Panc1 (cell line): ENCODE measurements around the gene MYH14. TPM values are rescaled to one million over a fixed set of nuclear protein-coding genes. Genes with fewer than 3 reads are reported as not detected.

ENCODE experiments used
- ATAC-seq: fragments of 200-7000 bp; cut with Tn5 transposase; 2 replicates; pipeline ENCODE4 v1.9.1; 2020; ENCODE audit warnings: mild to moderate bottlenecking, moderate library complexity
- BruUV-seq: library from RNA; stranded (reverse); fragments of 400-500 nt; replicated peaks from 2 replicates; lab custom pipeline; 2021; lab: Mats Ljungman, UMichigan
- CTCF ChIA-PET: fragments of 300-600 bp; sonication (Branson Sonifier 250); formaldehyde crosslinking; loops from one replicate; lab custom pipeline; 2022; ENCODE audit warnings: antibody characterized with exemption; lab: Charles Lee
- POLR2A ChIA-PET: fragments of 300-600 bp; sonication (Branson Sonifier 250); formaldehyde crosslinking; loops from one replicate; lab custom pipeline; 2022; ENCODE audit warnings: antibody characterized with exemption; lab: Charles Lee
- DNase-seq: peaks from one replicate; pipeline ENCODE4 v3.0.0-alpha.2; 2010; ENCODE audit warnings: low read depth, low spot score
- H3K27ac ChIP-seq: 2 replicates; pipeline ENCODE4 v1.5.1; 2011; ENCODE audit warnings: mild to moderate bottlenecking, low read length, inconsistent platforms
- H3K27me3 ChIP-seq: fragments of 200-500 bp; sonication (Bioruptor generic); 2 replicates; pipeline ENCODE4 v1.6.0; 2014; ENCODE audit warnings: low read length, inconsistent platforms; ENCODE audit not compliant: control insufficient read depth, insufficient read depth
- H3K36me3 ChIP-seq: fragments of 200-500 bp; sonication (Bioruptor generic); 2 replicates; pipeline ENCODE4 v1.5.1; 2014; ENCODE audit warnings: inconsistent platforms, mild to moderate bottlenecking, low read length, moderate library complexity; ENCODE audit not compliant: control insufficient read depth, insufficient read depth
- H3K4me1 ChIP-seq: 2 replicates; pipeline ENCODE4 v1.5.1; 2011; ENCODE audit warnings: inconsistent platforms, mild to moderate bottlenecking, low read length, moderate library complexity; ENCODE audit not compliant: control insufficient read depth, insufficient read depth
- H3K4me3 ChIP-seq, 2 experiments: 2 replicates each; pipeline ENCODE4 v1.5.1; 2011 to 2012; ENCODE audit warnings: low read depth in 2 of 2, low read length in 2 of 2, mild to moderate bottlenecking in 2 of 2, inconsistent platforms in 1 of 2, moderate library complexity in 1 of 2
- H3K9me3 ChIP-seq: fragments of 200-500 bp; sonication (Bioruptor generic); 2 replicates; pipeline ENCODE4 v1.5.1; 2014; ENCODE audit warnings: low read depth, mild to moderate bottlenecking, inconsistent platforms, low read length, moderate library complexity; ENCODE audit not compliant: control insufficient read depth, insufficient read depth
- CTCF ChIP-seq: fragments of 450-650 bp; IDR thresholded peaks from 2 replicates; pipeline ENCODE4 v1.5.1; 2017; ENCODE audit warnings: mild to moderate bottlenecking
- POLR2AphosphoS5 ChIP-seq: IDR thresholded peaks from 2 replicates; pipeline ENCODE4 v1.6.1; 2012; ENCODE audit warnings: mild to moderate bottlenecking, low read depth, low read length, moderate library complexity
- REST ChIP-seq, 2 experiments: IDR thresholded peaks; 2 replicates each; pipeline ENCODE4 v1.6.1; 2011 to 2012; ENCODE audit warnings: low read depth in 2 of 2, control low read depth in 1 of 2, low read length in 1 of 2, mild to moderate bottlenecking in 1 of 2, moderate library complexity in 1 of 2; ENCODE audit not compliant: insufficient read depth in 1 of 2
- SIN3A ChIP-seq: IDR thresholded peaks from 2 replicates; pipeline ENCODE4 v1.6.1; 2012; ENCODE audit warnings: low read depth, mild to moderate bottlenecking, low read length, moderate library complexity, borderline replicate concordance; ENCODE audit not compliant: insufficient read depth
- TCF7L2 ChIP-seq: IDR thresholded peaks from 2 replicates; pipeline ENCODE4 v1.6.1; 2011; ENCODE audit warnings: mild to moderate bottlenecking, low read depth, low read length, inconsistent platforms
- in situ Hi-C: cut with HindIII; loops from 2 replicates; pipeline ENCODE4 v1.10.0; 2016; ENCODE audit warnings: low sequenced_read_pairs, low pct_unique_long_range_greater_than_20kb
- intact Hi-C: fragments of 100-400 bp; cut with micrococcal nuclease; formaldehyde crosslinking; loops from one replicate; pipeline ENCODE4 v1.10.0; 2022; ENCODE audit not compliant: unreplicated experiment
- total RNA-seq: library from RNA; stranded (reverse); gene quantifications from one replicate; pipeline ENCODE4 v1.2.1, GENCODE V29; 2021; ENCODE audit not compliant: unreplicated experiment

MYH14 gene
- total RNA-seq, 1 experiment from 2014 or later, result 23.8 TPM

GRCh38 chr19:50178859-50179537 lies 24.4 kb upstream of the MYH14 start:
- H3K4me1 ChIP-seq, result no peaks in the 10 kb centered on the region
- H3K27ac ChIP-seq, result no peak overlapping the region
- CTCF ChIA-PET, result no interaction called here
- no peaks in the 10 kb centered on the region for H3K27me3 ChIP-seq
- in situ Hi-C loops (no loop called here), intact Hi-C loops (no loop called here)
- H3K4me3 ChIP-seq, result no peak overlapping the region
- BruUV-seq, result no TSS peak
- DNase-seq, result no peak
- H3K9me3 ChIP-seq, result no peaks in the 10 kb centered on the region
- no peak for ATAC-seq
- H3K36me3 ChIP-seq, result no peaks in the 10 kb centered on the region
- TF ChIP-seq CTCF (no peak), POLR2AphosphoS5 (no peak), REST (IDR thresholded peaks at IDR 0.05; ENCODE audit: insufficient read depth in 1 of 2, low read depth in 2 of 2, low read length in 1 of 2) (no peak), SIN3A (no peak), TCF7L2 (no peak)
- POLR2A ChIA-PET, result no interaction called here

GRCh38 chr19:50181121-50181520 lies 22.3 kb upstream of the MYH14 start:
- CTCF ChIA-PET, result no interaction called here
- ATAC-seq, result no peak

More at GRCh38 chr19:50181121-50181520, 22.3 kb upstream of the MYH14 start:
- Histone ChIP-seq H3K9me3 (no peaks in the 10 kb centered on the region), H3K4me1 (no peaks in the 10 kb centered on the region), H3K36me3 (no peaks in the 10 kb centered on the region), H3K27me3 (no peaks in the 10 kb centered on the region), H3K4me3 (no peak overlapping the region), H3K27ac (no peak overlapping the region)
- in situ Hi-C loops (no loop called here), intact Hi-C loops (no loop called here)
- TF ChIP-seq REST (IDR thresholded peaks at IDR 0.05; ENCODE audit: insufficient read depth in 1 of 2, low read depth in 2 of 2, low read length in 1 of 2) (no peak), TCF7L2 (no peak), CTCF (no peak), SIN3A (no peak), POLR2AphosphoS5 (no peak)
- no peak for DNase-seq
- no TSS peak for BruUV-seq
- POLR2A ChIA-PET, result interaction anchor here (1.2 kb wide), 1 partner anchor 9 kb away, joined by 3 read pairs; no protein-coding TSS in a partner anchor
